Smooth muscle cell of the brain vasculature (primary cell): ENCODE data around the gene DOCK3.

Source experiments
- DNase-seq: peaks from one replicate; pipeline ENCODE4 v3.0.0-alpha.2; 2012; ENCODE audit warnings: low read depth, low spot score

DOCK3 gene

DNA sequence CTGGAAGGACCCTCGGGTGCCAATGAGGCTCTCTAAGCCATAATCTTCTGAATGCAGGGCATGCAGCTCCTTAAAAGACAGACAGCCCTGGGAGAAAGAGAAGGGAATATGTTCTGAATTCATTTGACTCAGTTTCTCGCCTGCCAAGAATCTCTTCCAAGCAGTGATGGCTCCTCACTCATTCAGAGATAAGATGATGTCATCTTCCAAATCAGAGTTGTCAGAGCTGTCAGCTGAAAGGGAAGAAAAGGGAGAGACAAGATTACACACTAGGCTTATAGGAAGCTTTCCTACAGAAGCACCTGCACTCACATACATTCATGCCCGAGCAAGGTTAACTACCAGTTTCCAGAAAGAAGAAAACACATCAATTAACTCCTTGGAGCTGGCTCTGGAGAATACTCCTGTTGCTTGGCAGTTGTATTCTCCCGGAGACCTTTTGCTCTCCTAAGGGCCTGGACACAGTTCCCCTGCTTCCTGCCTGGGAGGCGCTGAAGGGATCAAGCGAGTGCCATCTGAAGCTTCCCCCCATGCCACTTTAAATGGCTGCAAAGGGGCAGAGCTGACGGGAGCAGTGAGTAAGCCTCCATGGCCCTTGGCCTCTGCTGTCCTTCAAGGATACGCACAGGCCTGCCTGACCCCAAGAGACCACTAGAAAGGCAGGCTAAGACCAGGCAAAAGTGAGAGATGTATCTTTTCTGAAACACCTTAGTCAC is 724.0 kb downstream of the DOCK3 start:
- DNase-seq: no peak

DNA sequence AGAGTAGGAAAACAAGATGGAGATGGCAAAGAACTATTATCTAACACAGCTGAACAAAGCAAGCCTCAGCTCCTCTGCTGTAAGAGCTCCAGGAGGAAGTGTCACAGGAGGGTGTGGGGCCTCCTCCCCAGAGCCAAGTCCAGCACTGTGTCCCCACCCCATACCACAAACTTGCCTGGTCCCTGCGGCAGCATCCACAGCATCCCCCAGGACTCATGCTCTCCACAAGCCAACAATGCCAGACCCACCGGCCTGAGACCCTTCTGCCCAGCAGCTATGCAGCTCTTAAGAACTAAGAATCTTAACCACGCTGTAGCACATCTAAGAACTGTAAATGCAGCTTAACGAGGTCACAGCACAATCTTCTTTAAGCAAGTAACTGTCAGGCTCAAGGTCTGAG is 725.4 kb downstream of the DOCK3 start:
- DNase-seq: no peak

DNA sequence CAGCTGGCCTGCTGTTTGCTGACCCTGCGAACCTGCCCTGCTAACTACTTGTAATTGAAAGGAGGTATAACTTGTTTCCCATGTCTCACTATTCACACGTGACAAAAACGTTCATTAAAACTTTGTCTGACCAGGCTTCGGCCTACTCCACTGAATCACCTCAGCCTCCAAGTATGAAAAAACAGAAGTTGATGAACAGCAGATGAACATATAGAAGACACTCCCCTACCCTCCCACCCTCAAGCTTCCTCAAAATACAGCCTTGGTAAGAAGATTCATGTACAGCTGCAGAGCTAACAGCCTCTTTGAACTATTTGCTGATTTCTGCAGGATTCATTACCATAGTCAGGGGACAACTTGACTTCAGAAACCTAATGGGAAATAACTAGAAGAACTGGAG is 727.0 kb downstream of the DOCK3 start:
- DNase-seq: no peak

DNA sequence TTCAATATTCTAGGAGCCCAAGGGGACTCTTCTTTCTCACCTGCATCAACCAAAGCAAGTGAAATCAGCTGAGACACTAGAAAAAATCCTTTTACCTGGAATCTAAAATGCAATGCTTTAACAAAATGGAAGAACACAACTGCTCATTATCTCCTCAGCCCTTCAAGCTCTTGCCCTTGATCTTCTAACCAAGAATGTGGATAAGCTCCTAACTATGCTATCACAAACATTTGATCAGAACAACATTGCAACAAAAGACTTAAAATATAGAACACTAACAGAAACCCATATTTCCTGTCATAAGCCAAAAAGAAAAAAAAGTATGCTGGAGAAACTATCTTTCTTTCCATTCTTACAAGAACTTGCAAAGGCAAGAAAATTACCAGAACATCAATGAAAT is 728.9 kb downstream of the DOCK3 start:
- DNase-seq: no peak

DNA sequence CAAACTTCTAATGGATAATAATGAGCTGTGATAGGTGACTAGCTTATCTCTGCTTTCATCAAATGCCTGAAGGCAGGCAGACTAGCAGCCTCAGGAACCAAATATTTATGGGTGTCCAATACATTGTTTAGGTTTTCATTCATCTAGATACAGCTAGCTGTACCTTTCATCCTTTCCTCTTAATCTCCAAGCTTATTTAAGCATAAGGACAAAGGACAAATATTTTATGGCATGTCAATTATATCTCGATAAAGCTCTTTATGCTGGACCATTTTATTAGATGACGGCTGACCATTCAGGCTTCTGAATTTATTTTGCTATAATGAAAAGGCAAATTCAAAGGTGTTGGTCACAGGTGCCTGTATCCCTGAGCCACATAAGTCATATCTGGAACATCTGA is 733.3 kb downstream of the DOCK3 start:
- DNase-seq: no peak

DNA sequence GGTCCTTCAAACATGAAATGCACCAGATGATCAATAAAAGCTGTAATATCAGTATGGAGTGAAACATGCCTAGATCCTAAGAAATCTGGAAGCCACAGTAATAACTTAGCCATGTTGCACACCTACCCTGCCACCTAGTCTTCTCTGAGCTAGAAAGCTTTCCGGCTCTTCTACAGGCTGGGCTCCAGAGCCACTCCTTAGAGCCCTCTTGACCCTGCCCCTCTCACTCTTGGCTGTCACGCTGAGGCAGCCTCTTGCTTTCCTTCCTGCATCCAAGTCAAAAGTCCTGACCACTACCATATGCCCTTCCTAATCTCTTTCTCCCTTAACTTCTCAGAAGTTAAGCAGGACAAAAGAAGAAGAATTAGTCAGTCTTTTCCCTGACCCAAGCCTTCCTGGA is 734.1 kb downstream of the DOCK3 start:
- no peak for DNase-seq

DNA sequence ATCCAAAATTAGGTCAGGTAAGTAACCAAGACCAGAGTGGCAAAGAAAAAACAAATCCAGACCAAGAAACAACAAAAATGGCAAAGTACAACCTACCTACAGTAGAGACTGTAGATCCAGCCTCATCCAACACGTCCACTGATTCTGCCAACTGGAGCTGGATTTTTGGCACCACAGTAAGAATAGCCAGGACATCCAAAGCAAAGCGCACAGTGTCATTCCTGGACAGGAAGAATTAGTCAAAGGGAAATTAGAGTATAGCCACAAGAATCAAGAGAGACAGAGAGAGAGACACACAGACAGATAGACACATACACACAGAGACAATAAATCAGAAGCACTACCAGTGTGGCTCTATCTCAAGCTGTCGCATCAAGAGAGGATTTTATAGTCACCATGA is 747.5 kb downstream of the DOCK3 start:
- DNase-seq: no peak

DNA sequence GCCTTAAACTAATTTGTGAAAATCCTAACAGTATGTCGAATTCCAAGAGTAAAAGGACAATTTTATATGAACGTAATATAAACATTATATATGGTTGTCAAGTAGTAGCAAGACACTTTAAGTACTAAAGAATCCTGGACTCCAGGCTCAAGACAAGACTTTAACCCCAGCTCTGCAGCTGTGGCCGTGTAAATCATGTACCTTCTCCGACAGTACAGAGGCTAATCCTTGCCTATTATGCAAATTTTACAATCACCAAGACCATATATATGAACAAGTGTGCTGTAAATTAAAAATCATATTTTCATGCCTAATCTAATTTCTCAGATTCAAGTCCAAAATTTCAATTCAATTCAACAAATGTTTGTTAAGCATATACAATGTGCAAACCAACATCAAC is 752.2 kb downstream of the DOCK3 start:
- no peak for DNase-seq

DNA sequence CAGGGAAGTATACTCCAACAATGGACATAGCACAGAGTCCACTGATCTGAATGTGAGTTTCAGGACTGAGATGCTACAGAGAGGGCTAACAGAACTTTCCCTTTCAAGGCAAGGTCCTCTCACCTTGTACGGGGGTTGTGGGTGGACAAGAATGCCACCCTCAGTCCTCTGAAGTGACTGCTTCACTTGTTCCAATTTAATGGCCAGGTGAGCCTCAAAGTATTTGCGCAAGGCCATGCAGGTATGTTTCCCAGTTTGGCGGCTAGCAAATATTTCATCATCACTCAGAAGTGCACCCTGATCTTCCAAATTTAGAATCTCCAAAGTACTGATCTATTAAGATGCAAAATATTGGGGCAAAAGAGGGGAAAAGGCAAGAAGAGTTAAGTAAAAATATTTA is 754.4 kb downstream of the DOCK3 start:
- DNase-seq: no peak
